SK-N-SH (cell line): Measurements from ENCODE around the gene UBAC2. TPM values are rescaled to one million over a fixed set of nuclear protein-coding genes. Genes with fewer than 3 reads are reported as not detected.

Experiments used
- CTCF ChIA-PET: fragments of 300-600, 350-600 bp; formaldehyde crosslinking; extraction: SDS; loops from one replicate; lab custom pipeline; 2021; lab: Yijun Ruan, JAX
- POLR2A ChIA-PET: fragments of 350-600 bp; sonication (Branson Sonifier 250); formaldehyde crosslinking; extraction: SDS; loops from one replicate; lab custom pipeline; 2020; ENCODE audit warnings: antibody characterized with exemption, inconsistent platforms; lab: Yijun Ruan, JAX
- DNase-seq: peaks from one replicate; pipeline ENCODE4 v3.0.0; 2012
- H2AFZ ChIP-seq: fragments of 200-600 bp; sonication (generic); 2 replicates; pipeline ENCODE4 v1.8.1; 2016; ENCODE audit warnings: antibody characterized with exemption, mild to moderate bottlenecking, low read depth
- H3F3A ChIP-seq: fragments of 200-600 bp; sonication (generic); replicated peaks from 2 replicates; pipeline ENCODE3; 2016; ENCODE audit warnings: antibody characterized with exemption, mild to moderate bottlenecking; ENCODE audit not compliant: insufficient read depth
- H3K27ac ChIP-seq, 2 experiments: fragments of 200-500 bp in 1 of 2; fragments of 200-600 bp in 1 of 2; sonication (Bioruptor generic) in 1 of 2; sonication (generic), shearing (Covaris generic) in 1 of 2; 2 replicates each; pipeline versions ENCODE4 v1.5.1 to v1.6.1; 2014 to 2016; ENCODE audit warnings: low read depth in 2 of 2, inconsistent platforms in 1 of 2, low read length in 1 of 2, mild to moderate bottlenecking in 1 of 2, mixed read lengths in 1 of 2
- H3K27me3 ChIP-seq: fragments of 200-600 bp; sonication (generic), shearing (Covaris generic); 2 replicates; pipeline ENCODE4 v1.6.1; 2016; ENCODE audit warnings: mixed run types; ENCODE audit not compliant: insufficient read depth
- H3K36me3 ChIP-seq, 2 experiments: fragments of 200-500 bp in 1 of 2; fragments of 200-600 bp in 1 of 2; sonication (Bioruptor generic) in 1 of 2; sonication (generic) in 1 of 2; replicated peaks in 1 of 2; 2 replicates each; pipeline versions ENCODE3 to v1.5.1; 2014 to 2016; ENCODE audit warnings: low read length in 1 of 2, mild to moderate bottlenecking in 1 of 2; ENCODE audit not compliant: insufficient read depth in 2 of 2, control insufficient read depth in 1 of 2
- H3K4me1 ChIP-seq, 2 experiments: fragments of 200-500 bp in 1 of 2; fragments of 200-600 bp in 1 of 2; sonication (Bioruptor generic) in 1 of 2; sonication (generic), shearing (Covaris generic) in 1 of 2; 2 replicates each; pipeline versions ENCODE4 v1.5.1 to v1.6.1; 2014 to 2016; ENCODE audit warnings: low read depth in 1 of 2, low read length in 1 of 2, mixed run types in 1 of 2; ENCODE audit not compliant: insufficient read depth in 2 of 2, control insufficient read depth in 1 of 2
- H3K4me2 ChIP-seq: fragments of 200-600 bp; sonication (generic), shearing (Covaris generic); 2 replicates; pipeline ENCODE4 v1.6.1; 2017; ENCODE audit warnings: mixed run types
- H3K4me3 ChIP-seq, 2 experiments: fragments of 200-500 bp in 1 of 2; fragments of 200-600 bp in 1 of 2; sonication (Bioruptor generic) in 1 of 2; sonication (generic), shearing (Covaris generic) in 1 of 2; 2 replicates each; pipeline versions ENCODE4 v1.5.1 to v1.8.1; 2014 to 2016; ENCODE audit warnings: low read depth in 2 of 2, inconsistent platforms in 1 of 2, low read length in 1 of 2, mild to moderate bottlenecking in 1 of 2, mixed read lengths in 1 of 2, moderate library complexity in 1 of 2
- H3K79me2 ChIP-seq: fragments of 200-600 bp; sonication (generic); 2 replicates; pipeline ENCODE4 v1.8.1; 2017; ENCODE audit warnings: mild to moderate bottlenecking; ENCODE audit not compliant: insufficient read depth
- H3K9ac ChIP-seq: fragments of 200-600 bp; sonication (generic); 2 replicates; pipeline ENCODE4 v1.6.1; 2017; ENCODE audit warnings: mixed run types
- H3K9me2 ChIP-seq: fragments of 200-600 bp; sonication (generic); 2 replicates; pipeline ENCODE4 v1.6.1; 2017; ENCODE audit warnings: mixed run types
- H3K9me3 ChIP-seq: fragments of 200-600 bp; sonication (generic); 2 replicates; pipeline ENCODE4 v1.6.1; 2017; ENCODE audit warnings: mixed run types, mild to moderate bottlenecking, moderate library complexity
- H4K20me1 ChIP-seq: fragments of 200-600 bp; sonication (generic); 2 replicates; pipeline ENCODE4 v1.6.1; 2017; ENCODE audit warnings: mild to moderate bottlenecking, mixed run types; ENCODE audit not compliant: insufficient read depth
- CHD2 ChIP-seq: fragments of 150-350 bp; IDR thresholded peaks from 2 replicates; pipeline ENCODE4 v1.6.1; 2018; ENCODE audit warnings: low read length; ENCODE audit not compliant: partially characterized antibody
- EP300 ChIP-seq, 2 experiments: IDR thresholded peaks; 2 replicates each; pipeline versions ENCODE4 v1.4.0 to v1.6.1; 2012; ENCODE audit warnings: borderline replicate concordance in 1 of 2, low read depth in 1 of 2, low read length in 1 of 2
- EZH2phosphoT487 ChIP-seq: fragments of 200-600 bp; sonication (generic); IDR thresholded peaks from 2 replicates; pipeline ENCODE4 v1.6.1; 2017; ENCODE audit warnings: low read depth, mixed run types, mild to moderate bottlenecking, antibody characterized with exemption, moderate library complexity, borderline replicate concordance
- FOSL2 ChIP-seq: IDR thresholded peaks from 2 replicates; pipeline ENCODE4 v1.4.0; 2012; ENCODE audit warnings: low read depth, mild to moderate bottlenecking, moderate library complexity, borderline replicate concordance
- FOXM1 ChIP-seq: IDR thresholded peaks from 2 replicates; pipeline ENCODE4 v1.4.0; 2012; ENCODE audit warnings: low read depth, mild to moderate bottlenecking
- GATA2 ChIP-seq: sonication (generic); formaldehyde crosslinking; IDR thresholded peaks from 2 replicates; pipeline ENCODE4 v1.5.0; 2020; ENCODE audit warnings: mild to moderate bottlenecking, missing genetic modification reagents
- MEF2A ChIP-seq: IDR thresholded peaks from 2 replicates; pipeline ENCODE4 v1.4.0; 2012; ENCODE audit warnings: low read depth, borderline replicate concordance
- MXI1 ChIP-seq: IDR thresholded peaks from 2 replicates; pipeline ENCODE4 v1.6.1; 2012; ENCODE audit warnings: mild to moderate bottlenecking, low read depth, low read length, improper control_type of control experiment
- NFIC ChIP-seq: IDR thresholded peaks from 2 replicates; pipeline ENCODE4 v1.4.0; 2012; ENCODE audit warnings: borderline replicate concordance
- POLR2AphosphoS5 ChIP-seq: IDR thresholded peaks from 2 replicates; pipeline ENCODE4 v1.6.1; 2012; ENCODE audit warnings: low read depth, low read length
- RCOR1 ChIP-seq: fragments of 150-350 bp; IDR thresholded peaks from 2 replicates; pipeline ENCODE4 v1.6.1; 2017; ENCODE audit warnings: antibody characterized with exemption, low read length
- RFX5 ChIP-seq: IDR thresholded peaks from 2 replicates; pipeline ENCODE4 v1.6.1; 2012; ENCODE audit warnings: mild to moderate bottlenecking, improper control_type of control experiment, low read length
- RXRA ChIP-seq: IDR thresholded peaks from 2 replicates; pipeline ENCODE4 v1.4.0; 2012; ENCODE audit warnings: low read depth, mild to moderate bottlenecking, borderline replicate concordance
- TCF12 ChIP-seq: IDR thresholded peaks from 2 replicates; pipeline ENCODE4 v1.4.0; 2012
- YY1 ChIP-seq: IDR thresholded peaks from 2 replicates; pipeline ENCODE4 v1.4.0; 2012; ENCODE audit warnings: low read depth, mild to moderate bottlenecking
- WGBS: methylation state at CpG from one replicate; pipeline ENCODE4 v1.1.6; 2017; ENCODE audit warnings: low lambda C conversion rate; 5-methylcytosine and 5-hydroxymethylcytosine counted together
- polyA plus RNA-seq, 3 experiments: library from polyadenylated mRNA; depleted of rRNA; stranded (reverse); fragments of >200 nt; gene quantifications; 2 replicates each; pipeline ENCODE4 v1.2.3, GENCODE V29; 2012
- TF ChIP-seq, protein P1 (sequence below): IDR thresholded peaks from 2 replicates; pipeline ENCODE4 v1.4.0; 2012; ENCODE audit warnings: low read depth
- TF ChIP-seq, protein P2 (sequence below): fragments of 200-600 bp; sonication (generic); IDR thresholded peaks from 2 replicates; pipeline ENCODE4 v1.6.1; 2017; ENCODE audit warnings: antibody characterized with exemption, mild to moderate bottlenecking, moderate library complexity
- TF ChIP-seq, protein P3 (sequence below): fragments of 150-350 bp; IDR thresholded peaks from 2 replicates; pipeline ENCODE4 v1.6.1; 2016; ENCODE audit warnings: mild to moderate bottlenecking, low read depth, low read length
- TF ChIP-seq, protein P4 (sequence below): IDR thresholded peaks from 2 replicates; pipeline ENCODE4; 2012

Gene UBAC2
- polyA plus RNA-seq, 1 of the 3 experiments (the other 2 are of a cell fraction), result 79.0 TPM

DNA sequence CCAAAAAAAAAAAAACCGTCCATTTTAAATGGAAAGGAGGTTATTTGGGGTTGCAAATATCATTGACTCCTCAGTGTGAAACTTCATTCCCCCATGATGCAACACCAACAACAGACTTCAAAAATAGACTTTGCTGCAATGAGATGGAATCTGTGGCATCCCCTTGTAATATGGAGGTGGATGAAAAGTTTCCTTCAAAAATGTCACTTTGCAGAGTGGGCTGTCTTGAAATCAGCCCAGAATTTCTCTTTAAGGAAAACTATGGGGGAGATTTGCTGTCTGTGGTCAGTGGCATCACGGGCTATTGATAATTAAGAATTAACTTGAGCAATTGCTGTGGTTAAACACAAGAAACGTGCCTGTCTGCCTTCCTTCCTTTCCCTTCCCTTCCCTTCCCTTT lies 56.1 kb downstream of the UBAC2 start:
- Histone ChIP-seq H3K4me1 (peaks cover 0 to 2% of the 10 kb centered on the region in 2 experiments; a peak in 3 of 4 replicates), H3K4me3 (no peak overlapping the region), H3F3A (no peaks in the 10 kb centered on the region), H3K36me3 (peaks cover 31 to 41% of the 10 kb centered on the region in 2 experiments), H3K9ac (no peak overlapping the region), H3K79me2 (no peaks in the 10 kb centered on the region), H3K9me3 (no peaks in the 10 kb centered on the region), H2AFZ (no peak overlapping the region), H4K20me1 (no peaks in the 10 kb centered on the region), H3K4me2 (no peak overlapping the region)
- WGBS, result 97% methylated on average over 3 of the region's 3 CpGs
- TF ChIP-seq RFX5, result no peak
- TF ChIP-seq RXRA, result no peak
- no peak for TF ChIP-seq RCOR1
- TF ChIP-seq MEF2A, result no peak
- TF ChIP-seq NFIC, result no peak
- no peak for TF ChIP-seq YY1
- TF ChIP-seq MXI1, result no peak
- TF ChIP-seq, all 33 proteins: peak for 0
- ChIA-PET CTCF (interaction anchor here (1.0 to 3.6 kb wide), 9 partner anchors 8 to 181 kb away, joined by 3 to 18 read pairs (median 9); partner anchors contain the start of gene UBAC2), POLR2A (no interaction called here)
- no peak for DNase-seq
- no peaks in the 10 kb centered on the region for H3K27me3 ChIP-seq
- H3K9me2 ChIP-seq, result no peaks in the 10 kb centered on the region
- H3K27ac ChIP-seq, result no peak overlapping the region

DNA sequence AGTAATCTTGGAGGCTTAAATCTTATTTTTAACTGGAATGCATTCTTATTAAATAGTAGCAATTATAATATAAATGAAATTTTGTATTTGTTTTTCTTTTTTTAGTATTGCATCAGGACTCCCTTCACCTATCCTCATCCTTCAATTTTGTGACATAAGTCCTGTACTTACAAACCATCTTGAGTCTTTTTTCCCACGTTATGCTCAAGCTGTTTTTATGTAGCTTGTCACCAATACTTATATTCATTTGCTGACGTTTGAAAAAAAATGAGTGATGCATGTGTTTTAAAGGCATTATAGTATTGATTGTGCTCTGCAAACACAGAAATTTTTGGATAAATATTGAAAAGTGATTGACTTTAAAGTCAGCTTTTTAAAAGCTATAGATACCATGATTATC lies 56.6 kb downstream of the UBAC2 start:
- ChIA-PET POLR2A (interaction anchor here (0.6 kb wide), 1 partner anchor 79 kb away, joined by 3 read pairs; no protein-coding TSS in a partner anchor), CTCF (interaction anchor here (1.2 to 3.6 kb wide), 5 partner anchors 9 to 179 kb away, joined by 7 to 18 read pairs (median 9); partner anchors contain the start of gene UBAC2)
- Histone ChIP-seq H4K20me1 (no peaks in the 10 kb centered on the region), H3K9me3 (no peaks in the 10 kb centered on the region), H3K36me3 (peaks cover 35 to 41% of the 10 kb centered on the region in 2 experiments), H3K27ac (no peak overlapping the region), H3K79me2 (no peaks in the 10 kb centered on the region; the same call in 1 of the 2 replicates), H3K4me3 (no peak overlapping the region), H3K4me2 (no peak overlapping the region), H3F3A (no peaks in the 10 kb centered on the region), H3K9ac (no peak overlapping the region), H3K9me2 (no peaks in the 10 kb centered on the region), H3K4me1 (no peaks in the 10 kb centered on the region; a peak in 2 of 4 replicates), H3K27me3 (no peaks in the 10 kb centered on the region), H2AFZ (no peak overlapping the region)
- 95% methylated on average over 2 of the region's 2 CpGs for WGBS
- DNase-seq, result no peak
- no peak for TF ChIP-seq FOSL2
- no peak for TF ChIP-seq MEF2A
- no peak for TF ChIP-seq POLR2AphosphoS5
- TF ChIP-seq RCOR1, result no peak
- TF ChIP-seq RXRA, result no peak
- no peak for TF ChIP-seq EP300 (IDR thresholded peaks at IDR 0.05; ENCODE audit: borderline replicate concordance in 1 of 2, low read depth in 1 of 2, low read length in 1 of 2)
- no peak for TF ChIP-seq EZH2phosphoT487
- TF ChIP-seq, protein P1, sequence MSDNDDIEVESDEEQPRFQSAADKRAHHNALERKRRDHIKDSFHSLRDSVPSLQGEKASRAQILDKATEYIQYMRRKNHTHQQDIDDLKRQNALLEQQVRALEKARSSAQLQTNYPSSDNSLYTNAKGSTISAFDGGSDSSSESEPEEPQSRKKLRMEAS, result no peak
- TF ChIP-seq RFX5, result no peak
- TF ChIP-seq YY1, result no peak
- TF ChIP-seq GATA2, result no peak
- TF ChIP-seq, protein P2, sequence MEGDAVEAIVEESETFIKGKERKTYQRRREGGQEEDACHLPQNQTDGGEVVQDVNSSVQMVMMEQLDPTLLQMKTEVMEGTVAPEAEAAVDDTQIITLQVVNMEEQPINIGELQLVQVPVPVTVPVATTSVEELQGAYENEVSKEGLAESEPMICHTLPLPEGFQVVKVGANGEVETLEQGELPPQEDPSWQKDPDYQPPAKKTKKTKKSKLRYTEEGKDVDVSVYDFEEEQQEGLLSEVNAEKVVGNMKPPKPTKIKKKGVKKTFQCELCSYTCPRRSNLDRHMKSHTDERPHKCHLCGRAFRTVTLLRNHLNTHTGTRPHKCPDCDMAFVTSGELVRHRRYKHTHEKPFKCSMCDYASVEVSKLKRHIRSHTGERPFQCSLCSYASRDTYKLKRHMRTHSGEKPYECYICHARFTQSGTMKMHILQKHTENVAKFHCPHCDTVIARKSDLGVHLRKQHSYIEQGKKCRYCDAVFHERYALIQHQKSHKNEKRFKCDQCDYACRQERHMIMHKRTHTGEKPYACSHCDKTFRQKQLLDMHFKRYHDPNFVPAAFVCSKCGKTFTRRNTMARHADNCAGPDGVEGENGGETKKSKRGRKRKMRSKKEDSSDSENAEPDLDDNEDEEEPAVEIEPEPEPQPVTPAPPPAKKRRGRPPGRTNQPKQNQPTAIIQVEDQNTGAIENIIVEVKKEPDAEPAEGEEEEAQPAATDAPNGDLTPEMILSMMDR, result no peak
- TF ChIP-seq, protein P3, sequence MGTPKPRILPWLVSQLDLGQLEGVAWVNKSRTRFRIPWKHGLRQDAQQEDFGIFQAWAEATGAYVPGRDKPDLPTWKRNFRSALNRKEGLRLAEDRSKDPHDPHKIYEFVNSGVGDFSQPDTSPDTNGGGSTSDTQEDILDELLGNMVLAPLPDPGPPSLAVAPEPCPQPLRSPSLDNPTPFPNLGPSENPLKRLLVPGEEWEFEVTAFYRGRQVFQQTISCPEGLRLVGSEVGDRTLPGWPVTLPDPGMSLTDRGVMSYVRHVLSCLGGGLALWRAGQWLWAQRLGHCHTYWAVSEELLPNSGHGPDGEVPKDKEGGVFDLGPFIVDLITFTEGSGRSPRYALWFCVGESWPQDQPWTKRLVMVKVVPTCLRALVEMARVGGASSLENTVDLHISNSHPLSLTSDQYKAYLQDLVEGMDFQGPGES, result no peak
- no peak for TF ChIP-seq TCF12
- TF ChIP-seq, protein P4, sequence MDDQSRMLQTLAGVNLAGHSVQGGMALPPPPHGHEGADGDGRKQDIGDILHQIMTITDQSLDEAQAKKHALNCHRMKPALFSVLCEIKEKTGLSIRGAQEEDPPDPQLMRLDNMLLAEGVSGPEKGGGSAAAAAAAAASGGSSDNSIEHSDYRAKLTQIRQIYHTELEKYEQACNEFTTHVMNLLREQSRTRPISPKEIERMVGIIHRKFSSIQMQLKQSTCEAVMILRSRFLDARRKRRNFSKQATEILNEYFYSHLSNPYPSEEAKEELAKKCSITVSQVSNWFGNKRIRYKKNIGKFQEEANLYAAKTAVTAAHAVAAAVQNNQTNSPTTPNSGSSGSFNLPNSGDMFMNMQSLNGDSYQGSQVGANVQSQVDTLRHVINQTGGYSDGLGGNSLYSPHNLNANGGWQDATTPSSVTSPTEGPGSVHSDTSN, result no peak
- TF ChIP-seq FOXM1, result no peak
- TF ChIP-seq CHD2, result no peak
